ENCODE results near the gene TTLL9. TPM values are rescaled to one million over a fixed set of nuclear protein-coding genes. Genes with fewer than 3 reads are reported as not detected.
A peak's percentile ranks its signal among the peaks of the same experiment; 100 is the strongest.

TTLL9 gene
- total and polyA plus RNA-seq, 2 of the 13 experiments (the other 11 are each of a cell fraction or from before 2014, with no cell fraction given) = not detected

- peak; percentile 90 for TF ChIP-seq ZNF687 (CRISPR knock-in tag; IDR thresholded peaks at IDR 0.05)
- no peak for TF ChIP-seq ZNF75D (CRISPR knock-in tag; IDR thresholded peaks at IDR 0.05; ENCODE audit: borderline replicate concordance)
- peak; percentile 65 for TF ChIP-seq PHF20 (CRISPR knock-in tag; IDR thresholded peaks at IDR 0.05)
- TF ChIP-seq NCOR1 (IDR thresholded peaks at IDR 0.05; ENCODE audit: borderline replicate concordance, low read length) = peak; percentile 23; the same call in 1 of the 2 replicates
- peak; percentile 31; the same call in 1 of the 2 replicates for TF ChIP-seq MIER3 (CRISPR knock-in tag; IDR thresholded peaks at IDR 0.05; ENCODE audit: borderline replicate concordance)
- no peak for TF ChIP-seq TEAD2 (CRISPR knock-in tag; IDR thresholded peaks at IDR 0.05)
- TF ChIP-seq TAF15 (IDR thresholded peaks at IDR 0.05; ENCODE audit: low read depth, low read length, poor library complexity, severe bottlenecking) = no peak
- TF ChIP-seq ZNF510 (CRISPR knock-in tag; IDR thresholded peaks at IDR 0.05; ENCODE audit: low read depth) = no peak; the same call in 1 of the 2 replicates
- TF ChIP-seq PAX8 (CRISPR knock-in tag; IDR thresholded peaks at IDR 0.05; ENCODE audit: borderline replicate concordance) = peak; percentile 73; the same call in 1 of the 2 replicates
- TF ChIP-seq IKZF1 (IDR thresholded peaks at IDR 0.05) = no peak
- TF ChIP-seq SPEN (CRISPR knock-in tag; IDR thresholded peaks at IDR 0.05; ENCODE audit: low read depth) = no peak
- peak; percentile 7; the same call in 1 of the 2 replicates for TF ChIP-seq ZNF546 (CRISPR knock-in tag; conservative IDR thresholded peaks at IDR 0.05)
- peak; percentile 83 for TF ChIP-seq ATF7-NPFF (CRISPR knock-in tag; IDR thresholded peaks at IDR 0.05; ENCODE audit: low read depth)
- TF ChIP-seq SAFB2 (CRISPR knock-in tag; IDR thresholded peaks at IDR 0.05; ENCODE audit: borderline replicate concordance, low read depth) = no peak
- peak; percentile 30; the same call in 1 of the 2 replicates for TF ChIP-seq DPF2 (CRISPR knock-in tag; IDR thresholded peaks at IDR 0.05; ENCODE audit: borderline replicate concordance, low read depth)
- TF ChIP-seq KDM5A (IDR thresholded peaks at IDR 0.05; ENCODE audit: borderline replicate concordance, low read length) = peak; percentile 37; the same call in 1 of the 2 replicates
- TF ChIP-seq SIX1 (CRISPR knock-in tag; IDR thresholded peaks at IDR 0.05; ENCODE audit: borderline replicate concordance) = peak; percentile 31; the same call in 1 of the 2 replicates
- peak; percentile 99 for TF ChIP-seq RFX1 (IDR thresholded peaks at IDR 0.05)
- peak; percentile 37; the same call in 1 of the 2 replicates for TF ChIP-seq ZNF777 (CRISPR knock-in tag; IDR thresholded peaks at IDR 0.05)
- TF ChIP-seq ZNF33B (CRISPR knock-in tag; IDR thresholded peaks at IDR 0.05) = no peak
- no peak for TF ChIP-seq ZNF780A (CRISPR knock-in tag; IDR thresholded peaks at IDR 0.05)
- TF ChIP-seq ZNF720 (CRISPR knock-in tag; IDR thresholded peaks at IDR 0.05) = no peak
- no peak for TF ChIP-seq ZNF749 (CRISPR knock-in tag; IDR thresholded peaks at IDR 0.05; ENCODE audit: borderline replicate concordance)
- no peak for TF ChIP-seq SMAD9 (CRISPR knock-in tag; IDR thresholded peaks at IDR 0.05)
- TF ChIP-seq U2AF1 (optimal IDR thresholded peaks at IDR 0.05; ENCODE audit: low read depth, low read length) = no peak
Measured at GRCh38 chr20:31879143-31879987, 8.9 kb downstream of the TTLL9 start (continued).

Data from HepG2 (cell line).